ENCODE measurements around the gene GUCA2A.

- no peak for TF ChIP-seq EZH2 (IDR thresholded peaks at IDR 0.05; ENCODE audit: borderline replicate concordance, low read length)
- TF ChIP-seq, protein P1, sequence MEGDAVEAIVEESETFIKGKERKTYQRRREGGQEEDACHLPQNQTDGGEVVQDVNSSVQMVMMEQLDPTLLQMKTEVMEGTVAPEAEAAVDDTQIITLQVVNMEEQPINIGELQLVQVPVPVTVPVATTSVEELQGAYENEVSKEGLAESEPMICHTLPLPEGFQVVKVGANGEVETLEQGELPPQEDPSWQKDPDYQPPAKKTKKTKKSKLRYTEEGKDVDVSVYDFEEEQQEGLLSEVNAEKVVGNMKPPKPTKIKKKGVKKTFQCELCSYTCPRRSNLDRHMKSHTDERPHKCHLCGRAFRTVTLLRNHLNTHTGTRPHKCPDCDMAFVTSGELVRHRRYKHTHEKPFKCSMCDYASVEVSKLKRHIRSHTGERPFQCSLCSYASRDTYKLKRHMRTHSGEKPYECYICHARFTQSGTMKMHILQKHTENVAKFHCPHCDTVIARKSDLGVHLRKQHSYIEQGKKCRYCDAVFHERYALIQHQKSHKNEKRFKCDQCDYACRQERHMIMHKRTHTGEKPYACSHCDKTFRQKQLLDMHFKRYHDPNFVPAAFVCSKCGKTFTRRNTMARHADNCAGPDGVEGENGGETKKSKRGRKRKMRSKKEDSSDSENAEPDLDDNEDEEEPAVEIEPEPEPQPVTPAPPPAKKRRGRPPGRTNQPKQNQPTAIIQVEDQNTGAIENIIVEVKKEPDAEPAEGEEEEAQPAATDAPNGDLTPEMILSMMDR (conservative IDR thresholded peaks at IDR 0.05 in 1 of 2, IDR thresholded peaks at IDR 0.05 in 1 of 2; ENCODE audit: extremely low read depth in 1 of 2, insufficient read depth in 1 of 2, low read depth in 1 of 2, low read length in 2 of 2) = no peak
These were observed 6.9 kb downstream of the GUCA2A start for GRCh38 chr1:42157667-42158066.
